GM18909 (cell line): ENCODE data around the gene CPO.
"Not testable (repeated sequence)": the region's sequence is repeated elsewhere in the genome, so short reads cannot be mapped to it uniquely, and the experiment has no call there.

Experiments used
- ATAC-seq: cut with Tn5 transposase; IDR thresholded peaks from one replicate; pipeline ENCODE4 v1.9.1; 2021; ENCODE audit warnings: mild to moderate bottlenecking; ENCODE audit not compliant: unreplicated experiment, poor library complexity

Gene CPO

GRCh38 chr2:206939340-206939739 lies at the start of gene CPO:
Gene CPO, plus strand, starts transcription at chr2:206939518. Its CDS starts 82 bp downstream, at chr2:206939600.
- no peak for ATAC-seq

GRCh38 chr2:206890179-206890578 lies 49.1 kb upstream of the CPO start:
- no peak for ATAC-seq

- ATAC-seq, result no peak
These were observed 48.4 kb upstream of the CPO start for GRCh38 chr2:206890926-206891325.

- ATAC-seq, result no peak
These were observed 24.2 kb upstream of the CPO start for GRCh38 chr2:206915121-206915520.

- no peak for ATAC-seq
These were observed 21.1 kb upstream of the CPO start for GRCh38 chr2:206918263-206918662.

- ATAC-seq, result no peak
These were observed 19.0 kb upstream of the CPO start for GRCh38 chr2:206920310-206920709.

- ATAC-seq, result no peak
These were observed 18.4 kb upstream of the CPO start for GRCh38 chr2:206920951-206921350.

- ATAC-seq, result no peak
These were observed 17.8 kb upstream of the CPO start for GRCh38 chr2:206921529-206921928.

GRCh38 chr2:206935991-206936842 lies 3.1 kb upstream of the CPO start:
- ATAC-seq, result no peak

- no peak for ATAC-seq
These were observed 2.5 kb upstream of the CPO start for GRCh38 chr2:206936843-206937230.

- peak; percentile 82 for ATAC-seq
These were observed 1.8 kb upstream of the CPO start for GRCh38 chr2:206937555-206937954.

- ATAC-seq, result no peak
These were observed 1.2 kb downstream of the CPO start for GRCh38 chr2:206940546-206940945.

GRCh38 chr2:206942592-206943478 lies 3.5 kb downstream of the CPO start:
- no peak for ATAC-seq

GRCh38 chr2:206953404-206953803 lies 14.1 kb downstream of the CPO start:
- ATAC-seq, result not testable (repeated sequence)

GRCh38 chr2:206955253-206955652 lies 15.9 kb downstream of the CPO start:
- ATAC-seq, result no peak

- ATAC-seq, result no peak
These were observed 18.9 kb downstream of the CPO start for GRCh38 chr2:206958261-206958660.

GRCh38 chr2:206962966-206963365 lies 23.6 kb downstream of the CPO start:
- ATAC-seq, result no peak

- ATAC-seq, result no peak
These were observed 29.1 kb downstream of the CPO start for GRCh38 chr2:206968134-206969086.

- ATAC-seq, result no peak
These were observed 29.9 kb downstream of the CPO start for GRCh38 chr2:206969192-206969591.
